ENCODE data around the gene TCERG1.

DNA sequence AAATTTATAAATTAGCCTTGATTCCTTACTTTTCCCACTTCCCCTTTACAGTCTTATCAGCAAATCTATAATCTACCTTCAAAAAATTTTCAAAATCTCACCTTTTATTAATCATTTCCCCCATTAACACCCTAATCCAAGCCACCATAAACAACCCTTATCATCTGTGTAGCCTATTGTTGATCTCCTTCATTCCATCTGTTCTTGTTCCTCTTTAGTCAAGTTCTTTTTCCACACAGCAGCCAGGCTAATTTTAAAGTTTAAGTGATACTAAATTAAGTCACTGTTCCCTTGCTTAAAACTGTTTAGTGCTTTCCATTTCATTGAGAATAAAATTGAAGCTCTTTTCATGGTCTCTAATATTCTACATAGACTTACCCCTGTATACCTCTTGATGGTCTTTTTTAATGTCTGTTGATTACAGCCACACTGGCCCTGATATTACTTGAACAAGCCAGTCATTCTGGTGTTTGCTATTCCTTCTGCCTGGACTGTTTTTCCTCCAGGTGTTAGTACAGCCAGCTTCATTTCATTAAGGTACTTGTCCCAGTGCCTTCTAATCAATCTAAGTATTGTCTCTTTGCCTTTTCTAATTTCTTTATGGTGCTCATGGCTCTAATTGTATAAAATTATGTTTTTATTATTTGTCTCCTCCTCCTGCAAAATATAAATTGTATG lies 37.7 kb downstream of the TCERG1 start:
- TF ChIP-seq GATA2 (IDR thresholded peaks at IDR 0.05; ENCODE audit: low read depth, low read length) (no peak), GATA3 (IDR thresholded peaks at IDR 0.05; ENCODE audit: low read depth, low read length) (no peak)
